Stimulated activated memory B cell treated with anti-CD40 and anti-IgM and Interleukin-4, amounts not matched to agents 10 μg/mL and 1 μg/mL and 100 μg/mL, for 72 hours (primary cell): Measurements from ENCODE around the gene DNAJC28.
"Not testable (repeated sequence)": the region's sequence is repeated elsewhere in the genome, so short reads cannot be mapped to it uniquely, and the experiment has no call there.

Source experiments
- ATAC-seq: fragments of 150-1000 bp; cut with Tn5 transposase; 2 replicates; pipeline ENCODE4 v1.10.0; 2021
- H3K27ac Mint-ChIP-seq: one replicate; pipeline ENCODE4 v1.8.0; 2022; ENCODE audit warnings: mild to moderate bottlenecking, mixed read lengths
- H3K27me3 Mint-ChIP-seq: one replicate; pipeline ENCODE4 v1.8.0; 2022; ENCODE audit warnings: mixed read lengths
- H3K36me3 Mint-ChIP-seq: one replicate; pipeline ENCODE4 v1.8.0; 2022; ENCODE audit warnings: mixed read lengths
- H3K4me1 Mint-ChIP-seq: one replicate; pipeline ENCODE4 v1.8.0; 2022; ENCODE audit warnings: mixed read lengths
- H3K4me3 Mint-ChIP-seq: one replicate; pipeline ENCODE4 v1.8.0; 2022; ENCODE audit warnings: mild to moderate bottlenecking, moderate library complexity, mixed read lengths
- H3K9me3 Mint-ChIP-seq: one replicate; pipeline ENCODE4 v1.8.0; 2022; ENCODE audit warnings: mixed read lengths

The DNAJC28 gene

DNA sequence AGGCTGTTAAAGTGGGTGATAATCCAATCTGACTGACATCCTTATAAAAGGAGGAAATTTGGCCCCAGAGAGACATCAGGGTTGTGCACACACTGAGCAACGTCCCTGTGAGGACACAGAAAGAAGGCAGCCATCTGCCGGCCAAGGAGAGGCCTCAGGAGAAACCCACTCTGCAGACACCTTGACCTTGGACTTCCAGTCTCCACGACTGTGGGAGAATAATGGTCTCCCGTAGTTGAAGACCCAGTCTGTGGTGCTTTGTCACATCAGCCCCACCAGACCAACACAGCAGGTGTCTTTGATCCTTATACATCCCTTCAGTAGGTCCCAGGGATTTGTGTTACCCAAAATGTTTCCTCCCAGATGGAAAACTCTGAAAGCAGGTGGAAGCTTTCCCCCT is 4.2 kb upstream of the DNAJC28 start:
- ATAC-seq: no peak
- Mint-ChIP-seq H3K36me3 (no peaks in the 10 kb centered on the region), H3K27ac (no peak overlapping the region), H3K27me3 (no peaks in the 10 kb centered on the region), H3K9me3 (no peaks in the 10 kb centered on the region), H3K4me3 (no peak overlapping the region), H3K4me1 (peaks cover 4% of the 10 kb centered on the region)

DNA sequence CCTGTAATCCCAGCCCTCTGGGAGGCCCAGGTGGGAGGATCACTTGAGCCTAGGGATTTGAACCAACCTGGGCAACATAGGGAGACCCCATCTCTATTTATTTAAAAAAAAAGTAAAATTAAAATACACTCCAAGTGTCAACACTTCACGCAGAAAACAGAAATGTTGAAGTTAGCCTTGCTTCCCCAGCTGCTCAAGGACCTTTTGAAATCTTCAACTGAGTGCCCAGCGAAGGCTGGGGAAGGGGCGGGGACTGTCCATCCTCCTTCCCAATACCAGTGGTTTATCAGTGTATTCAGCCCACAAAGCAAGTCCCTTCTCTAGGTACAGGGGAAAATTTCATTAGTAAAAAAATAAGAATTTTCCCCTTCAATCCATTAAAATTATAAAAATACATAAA is 2.2 kb upstream of the DNAJC28 start:
- peaks cover 4% of the 10 kb centered on the region for H3K4me1 Mint-ChIP-seq
- no peak for ATAC-seq
- no peak overlapping the region for H3K4me3 Mint-ChIP-seq
- no peaks in the 10 kb centered on the region for H3K27me3 Mint-ChIP-seq
- no peak overlapping the region for H3K27ac Mint-ChIP-seq
- H3K9me3 Mint-ChIP-seq: no peaks in the 10 kb centered on the region
- H3K36me3 Mint-ChIP-seq: peaks cover under 1% of the 10 kb centered on the region

GRCh38 chr21:33492571-33492970 is 1.1 kb upstream of the DNAJC28 start:
- H3K4me1 Mint-ChIP-seq: peaks cover 4% of the 10 kb centered on the region
- H3K27ac Mint-ChIP-seq: no peak overlapping the region
- no peak overlapping the region for H3K4me3 Mint-ChIP-seq
- H3K9me3 Mint-ChIP-seq: no peaks in the 10 kb centered on the region
- ATAC-seq: no peak
- no peaks in the 10 kb centered on the region for H3K27me3 Mint-ChIP-seq
- peaks cover 5% of the 10 kb centered on the region for H3K36me3 Mint-ChIP-seq

- H3K9me3 Mint-ChIP-seq: no peaks in the 10 kb centered on the region
- no peaks in the 10 kb centered on the region for H3K27me3 Mint-ChIP-seq
- no peak for ATAC-seq
- H3K27ac Mint-ChIP-seq: peak overlapping the region; percentile 80
- peaks cover 5% of the 10 kb centered on the region for H3K36me3 Mint-ChIP-seq
- peaks cover 4% of the 10 kb centered on the region for H3K4me1 Mint-ChIP-seq
- peak overlapping the region; percentile 83 for H3K4me3 Mint-ChIP-seq
These were observed 534 bp downstream of the DNAJC28 start for GRCh38 chr21:33490991-33491372.

GRCh38 chr21:33488936-33489335 is 2.6 kb downstream of the DNAJC28 start:
- Mint-ChIP-seq H3K36me3 (peaks cover 5% of the 10 kb centered on the region), H3K27me3 (no peaks in the 10 kb centered on the region), H3K9me3 (no peaks in the 10 kb centered on the region), H3K27ac (no peak overlapping the region), H3K4me1 (peaks cover 4% of the 10 kb centered on the region), H3K4me3 (no peak overlapping the region)
- no peak for ATAC-seq

- Mint-ChIP-seq H3K9me3 (no peaks in the 10 kb centered on the region), H3K27me3 (no peaks in the 10 kb centered on the region), H3K27ac (no peak overlapping the region), H3K4me3 (no peak overlapping the region), H3K4me1 (peaks cover 4% of the 10 kb centered on the region), H3K36me3 (peaks cover 5% of the 10 kb centered on the region)
- ATAC-seq: no peak
These were observed 3.5 kb downstream of the DNAJC28 start for GRCh38 chr21:33487996-33488395.

GRCh38 chr21:33481314-33481943 is 10.1 kb downstream of the DNAJC28 start:
- H3K4me1 Mint-ChIP-seq: peaks cover 28% of the 10 kb centered on the region
- H3K4me3 Mint-ChIP-seq: no peak overlapping the region

GRCh38 chr21:33480481-33481103 is 10.9 kb downstream of the DNAJC28 start:
- Mint-ChIP-seq H3K36me3 (no peaks in the 10 kb centered on the region), H3K4me1 (peaks cover 28% of the 10 kb centered on the region), H3K9me3 (no peaks in the 10 kb centered on the region), H3K4me3 (peak overlapping the region; percentile 96), H3K27ac (peak overlapping the region; percentile 95), H3K27me3 (no peaks in the 10 kb centered on the region)
- no peak for ATAC-seq

More at GRCh38 chr21:33481314-33481943, 10.1 kb downstream of the DNAJC28 start:
- no peaks in the 10 kb centered on the region for H3K27me3 Mint-ChIP-seq
- no peaks in the 10 kb centered on the region for H3K36me3 Mint-ChIP-seq
- no peak for ATAC-seq
- H3K27ac Mint-ChIP-seq: no peak overlapping the region
- no peaks in the 10 kb centered on the region for H3K9me3 Mint-ChIP-seq

DNA sequence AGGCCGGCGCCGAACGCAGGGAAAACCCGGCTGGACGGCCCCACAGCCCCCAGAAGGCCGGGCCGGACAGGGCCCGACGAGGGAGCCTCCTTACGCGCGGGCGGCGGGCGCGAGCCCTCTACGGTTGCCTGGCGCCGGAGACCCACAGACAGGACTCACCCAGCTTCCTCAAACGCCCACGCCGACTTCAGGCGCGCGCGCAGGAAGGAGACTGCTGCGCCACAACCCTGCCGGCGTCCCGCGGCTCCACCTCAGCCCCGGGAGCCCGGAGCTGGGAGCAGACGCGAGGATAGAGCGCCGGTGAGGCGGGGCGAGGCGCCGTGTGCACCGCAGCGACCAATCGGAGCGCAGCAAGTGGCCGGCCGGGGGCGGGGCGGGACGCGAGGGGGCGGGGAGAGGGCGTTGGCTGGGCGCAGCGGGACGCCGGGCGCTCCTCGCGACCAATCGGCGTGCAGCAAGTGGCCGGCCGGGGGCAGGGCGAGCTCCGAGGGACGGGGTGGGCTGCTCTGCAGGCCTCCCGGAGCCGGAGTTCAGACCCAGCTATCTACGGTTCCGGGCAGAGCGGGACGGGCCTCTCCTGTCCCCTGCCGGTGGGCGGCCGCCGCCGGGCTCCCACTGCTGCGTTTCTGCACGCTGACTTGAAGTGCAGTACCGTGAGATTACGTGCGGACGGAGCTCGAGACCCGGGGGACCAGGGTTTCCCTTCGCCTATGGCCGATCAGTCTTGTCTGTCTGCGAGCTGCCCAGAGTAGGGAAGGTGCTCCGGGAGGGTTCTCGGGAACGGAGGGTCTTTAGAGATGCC is 11.6 kb downstream of the DNAJC28 start, which contains the start of gene TMEM50B:
TSS of gene TMEM50B (minus strand) at position 296 of the 802 bp plus-strand sequence. CDS start 11,089 bp downstream, outside the sequence.
- Mint-ChIP-seq H3K9me3 (no peaks in the 10 kb centered on the region), H3K4me3 (peak within 1 kb of the TSS; percentile 96)

GRCh38 chr21:33478935-33479678 is 12.4 kb downstream of the DNAJC28 start:
- peak overlapping the region; percentile 95 for H3K27ac Mint-ChIP-seq
- peak overlapping the region; percentile 96 for H3K4me3 Mint-ChIP-seq
- peak; percentile 49 for ATAC-seq
- no peaks in the 10 kb centered on the region for H3K27me3 Mint-ChIP-seq
- peaks cover 28% of the 10 kb centered on the region for H3K4me1 Mint-ChIP-seq
- H3K36me3 Mint-ChIP-seq: no peaks in the 10 kb centered on the region
- no peaks in the 10 kb centered on the region for H3K9me3 Mint-ChIP-seq

More for the DNA sequence above, 11.6 kb downstream of the DNAJC28 start, which contains the start of gene TMEM50B:
- Mint-ChIP-seq H3K36me3 (no peaks in the 10 kb centered on the region), H3K27me3 (no peaks in the 10 kb centered on the region), H3K27ac (peak within 1 kb of the TSS; percentile 95), H3K4me1 (peaks cover 28% of the 10 kb centered on the region)
- peak; percentile 97 for ATAC-seq

DNA sequence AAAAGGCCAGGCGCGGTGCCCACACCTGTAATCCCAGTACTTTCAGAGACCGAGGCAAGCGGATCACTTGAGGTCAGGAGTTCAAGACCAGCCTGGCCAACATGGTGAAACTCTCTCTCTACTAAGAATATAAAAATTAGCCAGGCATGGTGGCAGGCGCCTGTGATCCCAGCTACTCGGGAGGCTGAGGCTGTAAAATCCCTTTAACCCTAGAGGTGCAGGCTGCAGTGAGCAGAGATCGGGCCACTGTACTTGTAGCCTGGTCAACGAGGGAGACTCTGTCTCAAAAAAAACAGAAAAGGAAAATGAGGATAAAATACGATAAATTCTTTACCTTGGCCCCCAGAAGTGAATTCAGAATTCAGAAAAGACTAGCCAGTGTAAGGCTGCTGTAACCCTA is 13.3 kb downstream of the DNAJC28 start:
- H3K36me3 Mint-ChIP-seq: peaks cover 7% of the 10 kb centered on the region
- peak overlapping the region; percentile 96 for H3K4me3 Mint-ChIP-seq
- ATAC-seq: no peak
- peak overlapping the region; percentile 95 for H3K27ac Mint-ChIP-seq
- no peaks in the 10 kb centered on the region for H3K9me3 Mint-ChIP-seq
- no peaks in the 10 kb centered on the region for H3K27me3 Mint-ChIP-seq
- H3K4me1 Mint-ChIP-seq: peaks cover 32% of the 10 kb centered on the region

GRCh38 chr21:33477066-33477465 is 14.4 kb downstream of the DNAJC28 start:
- Mint-ChIP-seq H3K27me3 (no peaks in the 10 kb centered on the region), H3K9me3 (no peaks in the 10 kb centered on the region), H3K4me1 (peaks cover 32% of the 10 kb centered on the region), H3K4me3 (no peak overlapping the region), H3K36me3 (peaks cover 13% of the 10 kb centered on the region), H3K27ac (no peak overlapping the region)
- no peak for ATAC-seq

DNA sequence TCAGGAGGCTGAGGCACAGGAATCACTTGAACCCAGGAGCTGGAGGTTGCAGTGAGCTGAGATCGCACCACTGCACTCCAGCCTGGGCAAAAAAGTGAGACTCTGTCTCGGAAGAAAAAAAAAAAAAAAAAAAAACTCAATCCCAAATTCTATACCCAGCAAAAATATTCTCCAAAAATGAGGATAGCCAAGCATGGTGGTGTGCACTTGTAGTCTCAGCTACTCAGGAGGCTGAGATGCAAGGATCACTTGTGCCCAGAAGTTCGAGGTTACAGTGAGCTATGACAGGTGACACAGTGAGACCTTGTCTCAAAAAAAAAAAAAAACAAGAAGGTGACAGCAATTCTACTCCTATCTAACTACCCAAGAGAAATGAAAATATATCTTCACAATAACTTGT is 18.2 kb downstream of the DNAJC28 start:
- Mint-ChIP-seq H3K27me3 (no peaks in the 10 kb centered on the region), H3K9me3 (no peaks in the 10 kb centered on the region), H3K4me3 (no peak overlapping the region), H3K4me1 (peaks cover 23% of the 10 kb centered on the region), H3K36me3 (peaks cover 13% of the 10 kb centered on the region), H3K27ac (no peak overlapping the region)
- ATAC-seq: no peak

GRCh38 chr21:33470701-33471100 is 20.8 kb downstream of the DNAJC28 start:
- H3K4me3 Mint-ChIP-seq: no peak overlapping the region
- H3K27ac Mint-ChIP-seq: no peak overlapping the region
- H3K27me3 Mint-ChIP-seq: no peaks in the 10 kb centered on the region
- no peaks in the 10 kb centered on the region for H3K9me3 Mint-ChIP-seq
- H3K36me3 Mint-ChIP-seq: peaks cover 13% of the 10 kb centered on the region
- no peak for ATAC-seq
- peaks cover 10% of the 10 kb centered on the region for H3K4me1 Mint-ChIP-seq

DNA sequence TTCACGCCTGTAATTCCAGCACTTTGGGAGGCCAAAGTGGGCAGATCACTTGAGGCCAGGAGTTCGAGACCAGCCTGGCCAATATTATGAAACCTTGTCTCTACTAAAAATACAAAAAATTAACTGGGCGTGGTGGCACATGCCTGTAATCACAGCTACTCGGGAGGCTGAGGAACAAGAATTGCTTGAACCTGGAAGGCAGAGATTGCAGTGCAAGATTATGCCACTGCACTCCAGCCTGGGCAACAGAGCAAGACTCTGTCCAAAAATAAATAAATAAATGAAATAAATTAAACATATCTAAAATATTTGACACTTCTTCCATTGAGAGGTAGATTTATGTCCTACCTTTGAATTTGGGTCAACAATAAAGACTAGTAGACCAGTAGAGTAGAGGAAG is 22.3 kb downstream of the DNAJC28 start:
- Mint-ChIP-seq H3K36me3 (peaks cover 13% of the 10 kb centered on the region), H3K4me1 (peaks cover 10% of the 10 kb centered on the region)
- ATAC-seq, H3K27ac Mint-ChIP-seq, H3K4me3 Mint-ChIP-seq, H3K9me3 Mint-ChIP-seq, H3K27me3 Mint-ChIP-seq: not testable (repeated sequence)
